ENCODE results near the gene MAPKAP1. TPM values are rescaled to one million over a fixed set of nuclear protein-coding genes. Genes with fewer than 3 reads are reported as not detected.
A peak's percentile ranks its signal among the peaks of the same experiment; 100 is the strongest.

MAPKAP1 gene
- total RNA-seq, 2 experiments from 2014 or later, result 51.6 to 61.9 TPM

GRCh38 chr9:125398243-125398642, 308.8 kb downstream of the MAPKAP1 start:
- Mint-ChIP-seq H3K27me3 (no peaks in the 10 kb centered on the region), H3K27ac (no peak overlapping the region), H3K4me3 (no peak overlapping the region), H3K36me3 (ENCODE audit: low read depth) (no peaks in the 10 kb centered on the region), H3K9me3 (ENCODE audit: low read depth) (no peaks in the 10 kb centered on the region), H3K4me1 (no peaks in the 10 kb centered on the region)
- CTCF ChIA-PET, result no interaction called here
- ATAC-seq, result no peak
- intact Hi-C loops (cut with DNase I, micrococcal nuclease), result no loop called here
- POLR2A ChIA-PET, result no interaction called here
- no peak for DNase-seq

- ChIA-PET POLR2A (no interaction called here), CTCF (no interaction called here)
- no peak overlapping the region for H3K4me3 Mint-ChIP-seq
- ATAC-seq (no peak), DNase-seq (no peak)
- no peaks in the 10 kb centered on the region for H3K36me3 Mint-ChIP-seq (ENCODE audit: low read depth)
- no peaks in the 10 kb centered on the region for H3K9me3 Mint-ChIP-seq (ENCODE audit: low read depth)
- no peaks in the 10 kb centered on the region for H3K27me3 Mint-ChIP-seq
- H3K27ac Mint-ChIP-seq, result no peak overlapping the region
- H3K4me1 Mint-ChIP-seq, result no peaks in the 10 kb centered on the region
- intact Hi-C loops (cut with DNase I, micrococcal nuclease), result no loop called here
These were observed 309.3 kb downstream of the MAPKAP1 start for GRCh38 chr9:125397736-125398135.

GRCh38 chr9:125396799-125397198, 310.2 kb downstream of the MAPKAP1 start:
- H3K9me3 Mint-ChIP-seq (ENCODE audit: low read depth), result no peaks in the 10 kb centered on the region
- intact Hi-C loops (cut with DNase I, micrococcal nuclease), result no loop called here
- H3K4me1 Mint-ChIP-seq, result no peaks in the 10 kb centered on the region
- no peak for ATAC-seq
- ChIA-PET CTCF (interaction anchor here (0.7 kb wide), 1 partner anchor 679 kb away, joined by 4 read pairs; no protein-coding TSS in a partner anchor), POLR2A (no interaction called here)
- H3K4me3 Mint-ChIP-seq, result no peak overlapping the region
- H3K36me3 Mint-ChIP-seq (ENCODE audit: low read depth), result no peaks in the 10 kb centered on the region
- no peak overlapping the region for H3K27ac Mint-ChIP-seq
- H3K27me3 Mint-ChIP-seq, result no peaks in the 10 kb centered on the region
- no peak for DNase-seq

DNA sequence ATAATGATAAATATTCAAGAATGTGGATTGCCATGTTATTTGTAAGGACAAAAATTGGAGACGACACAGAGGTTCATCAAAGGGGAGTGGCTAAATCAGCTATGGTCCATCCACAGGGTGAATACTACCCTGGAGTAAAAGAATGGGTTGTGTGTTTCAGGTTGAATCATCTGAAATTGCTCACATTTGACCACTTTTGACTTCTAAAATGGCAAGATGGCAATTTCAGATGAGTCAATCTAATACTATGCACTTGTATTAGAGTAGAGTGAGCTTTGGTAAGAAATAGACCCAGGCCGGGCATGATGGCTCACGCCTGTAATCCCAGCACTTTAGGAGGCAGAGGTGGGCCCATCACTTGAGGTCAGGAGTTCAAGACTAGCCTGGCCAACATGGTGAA, 313.6 kb downstream of the MAPKAP1 start:
- Mint-ChIP-seq H3K27ac (no peak overlapping the region), H3K36me3 (ENCODE audit: low read depth) (no peaks in the 10 kb centered on the region), H3K4me1 (no peaks in the 10 kb centered on the region), H3K9me3 (ENCODE audit: low read depth) (no peaks in the 10 kb centered on the region), H3K27me3 (no peaks in the 10 kb centered on the region), H3K4me3 (no peak overlapping the region)
- ATAC-seq (peak; percentile 76), DNase-seq (no peak)
- CTCF ChIA-PET, result interaction anchor here (0.6 kb wide), 1 partner anchor 447 kb away, joined by 3 read pairs; no protein-coding TSS in a partner anchor
- intact Hi-C loops (cut with DNase I, micrococcal nuclease), result no loop called here
- POLR2A ChIA-PET, result interaction anchor here (0.6 to 0.7 kb wide), 2 partner anchors 11 to 391 kb away, joined by 3 to 4 read pairs; no protein-coding TSS in a partner anchor

- Mint-ChIP-seq H3K27ac (no peak overlapping the region), H3K9me3 (ENCODE audit: low read depth) (no peaks in the 10 kb centered on the region), H3K4me1 (no peaks in the 10 kb centered on the region), H3K36me3 (ENCODE audit: low read depth) (no peaks in the 10 kb centered on the region), H3K27me3 (peaks cover 2% of the 10 kb centered on the region), H3K4me3 (no peak overlapping the region)
- no peak for DNase-seq
- ChIA-PET POLR2A (no interaction called here), CTCF (no interaction called here)
- ATAC-seq, result no peak
- intact Hi-C loops (cut with DNase I, micrococcal nuclease), result no loop called here
These were observed 315.3 kb downstream of the MAPKAP1 start for GRCh38 chr9:125391704-125392103.

DNA sequence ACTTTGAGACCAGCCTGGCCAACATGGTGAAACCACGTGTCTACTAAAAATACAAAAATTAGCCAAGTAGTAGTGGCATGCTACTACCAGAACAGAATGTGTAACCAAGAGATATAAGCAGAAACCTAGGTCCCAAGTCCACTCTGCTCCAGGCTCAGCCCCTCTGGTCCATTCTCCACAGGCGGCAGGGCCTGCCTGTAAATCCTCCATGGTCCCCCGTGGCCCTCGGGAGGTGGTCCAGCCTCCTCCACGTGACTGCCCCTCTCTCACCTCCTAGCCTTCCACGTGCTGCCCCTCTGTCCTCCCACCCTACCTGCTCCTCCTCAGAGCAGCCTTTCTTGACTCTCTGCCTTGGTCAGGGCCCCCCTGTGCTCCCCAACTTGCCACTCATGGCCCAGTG, 318.0 kb downstream of the MAPKAP1 start:
- CTCF ChIA-PET, result interaction anchor here (0.7 kb wide), 1 partner anchor 66 kb away, joined by 3 read pairs; no protein-coding TSS in a partner anchor

GRCh38 chr9:125387861-125388524, 319.0 kb downstream of the MAPKAP1 start:
- ATAC-seq, result no peak
- intact Hi-C loops (cut with DNase I, micrococcal nuclease), result no loop called here
- POLR2A ChIA-PET, result interaction anchor here (0.6 kb wide), 1 partner anchor 94 kb away, joined by 3 read pairs; no protein-coding TSS in a partner anchor
- H3K9me3 Mint-ChIP-seq (ENCODE audit: low read depth), result no peaks in the 10 kb centered on the region
- H3K4me1 Mint-ChIP-seq, result no peaks in the 10 kb centered on the region
- H3K27me3 Mint-ChIP-seq, result peaks cover 2% of the 10 kb centered on the region
- no peak overlapping the region for H3K4me3 Mint-ChIP-seq
- CTCF ChIA-PET, result interaction anchor here (0.6 to 0.7 kb wide), 2 partner anchors 65 to 1308 kb away, joined by 3 to 6 read pairs; no protein-coding TSS in a partner anchor
- H3K36me3 Mint-ChIP-seq (ENCODE audit: low read depth), result no peaks in the 10 kb centered on the region
- H3K27ac Mint-ChIP-seq, result no peak overlapping the region
- no peak for DNase-seq

More for the DNA sequence above, 318.0 kb downstream of the MAPKAP1 start:
- H3K4me1 Mint-ChIP-seq, result no peaks in the 10 kb centered on the region
- intact Hi-C loops (cut with DNase I, micrococcal nuclease), result no loop called here
- H3K36me3 Mint-ChIP-seq (ENCODE audit: low read depth), result no peaks in the 10 kb centered on the region
- POLR2A ChIA-PET, result no interaction called here
- no peaks in the 10 kb centered on the region for H3K9me3 Mint-ChIP-seq (ENCODE audit: low read depth)
- DNase-seq (no peak), ATAC-seq (no peak)
- H3K4me3 Mint-ChIP-seq, result no peak overlapping the region
- H3K27me3 Mint-ChIP-seq, result peaks cover 2% of the 10 kb centered on the region
- H3K27ac Mint-ChIP-seq, result no peak overlapping the region

Other genes with a start within 250 kb of the MAPKAP1 start
- gene PBX3, start 40.2 kb upstream of the MAPKAP1 start, total RNA-seq, result 10 to 100 TPM; 11.3 to 11.4 TPM

Measured in activated CD4-positive, alpha-beta T cell treated with anti-CD3 and anti-CD28 coated beads for 36 hours (primary cell).